ENCODE measurements around the gene MCCC1.

Gene MCCC1

DNA sequence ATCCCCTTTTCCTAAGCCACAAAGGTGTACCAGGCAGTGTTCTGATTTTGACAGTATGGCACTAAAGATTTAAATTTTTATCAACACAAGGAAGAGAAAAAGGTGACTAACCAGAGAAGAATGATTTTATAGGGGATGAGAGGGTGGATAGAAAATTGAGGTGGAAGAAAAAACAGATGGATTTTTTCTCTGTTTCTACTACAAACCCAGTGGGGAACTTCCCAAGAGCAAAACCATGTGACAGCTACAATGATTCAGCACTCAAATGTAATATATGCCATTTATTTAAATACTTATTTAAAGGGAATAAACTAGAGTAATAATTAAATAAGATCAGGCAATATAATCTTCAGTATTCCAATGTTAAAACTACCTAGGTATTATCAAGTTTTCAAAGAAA is 130.0 kb downstream of the MCCC1 start:
- TF ChIP-seq EZH2phosphoT487 (IDR thresholded peaks at IDR 0.05; ENCODE audit: borderline replicate concordance) (no peak), CTCF (conservative IDR thresholded peaks at IDR 0.05; ENCODE audit: low read length) (no peak)
- H3K9ac ChIP-seq (ENCODE audit: low read depth, low read length, poor library complexity, severe bottlenecking), result no peak overlapping the region
- H3K36me3 ChIP-seq (ENCODE audit: insufficient read depth, low read length), result peaks cover 4% of the 10 kb centered on the region
- no peaks in the 10 kb centered on the region for H3K9me2 ChIP-seq (replicated peaks; ENCODE audit: low read depth, low read length)
- H3K4me2 ChIP-seq (ENCODE audit: low read depth, low read length, poor library complexity, severe bottlenecking), result peak overlapping the region; percentile 40
- peaks cover 86% of the 10 kb centered on the region for H4K20me1 ChIP-seq (ENCODE audit: insufficient read depth, low read length, poor library complexity, severe bottlenecking)
- peaks cover 99% of the 10 kb centered on the region for H3K79me2 ChIP-seq (ENCODE audit: insufficient read depth, low read length)
- no peaks in the 10 kb centered on the region for H3K27me3 ChIP-seq (ENCODE audit: insufficient read depth, low read length, poor library complexity, severe bottlenecking)
- H3K4me3 ChIP-seq (ENCODE audit: low read length, poor library complexity, severe bottlenecking), result peak overlapping the region; percentile 17
- peaks cover 62% of the 10 kb centered on the region for H3K4me1 ChIP-seq (ENCODE audit: insufficient read depth, low read length, poor library complexity, severe bottlenecking)
- no peaks in the 10 kb centered on the region for H3K9me3 ChIP-seq (ENCODE audit: insufficient read depth, low read depth, low read length)
- no peak overlapping the region for H2AFZ ChIP-seq (ENCODE audit: low read length)
- no peaks in the 10 kb centered on the region for H3F3A ChIP-seq (ENCODE audit: low read depth)

DNA sequence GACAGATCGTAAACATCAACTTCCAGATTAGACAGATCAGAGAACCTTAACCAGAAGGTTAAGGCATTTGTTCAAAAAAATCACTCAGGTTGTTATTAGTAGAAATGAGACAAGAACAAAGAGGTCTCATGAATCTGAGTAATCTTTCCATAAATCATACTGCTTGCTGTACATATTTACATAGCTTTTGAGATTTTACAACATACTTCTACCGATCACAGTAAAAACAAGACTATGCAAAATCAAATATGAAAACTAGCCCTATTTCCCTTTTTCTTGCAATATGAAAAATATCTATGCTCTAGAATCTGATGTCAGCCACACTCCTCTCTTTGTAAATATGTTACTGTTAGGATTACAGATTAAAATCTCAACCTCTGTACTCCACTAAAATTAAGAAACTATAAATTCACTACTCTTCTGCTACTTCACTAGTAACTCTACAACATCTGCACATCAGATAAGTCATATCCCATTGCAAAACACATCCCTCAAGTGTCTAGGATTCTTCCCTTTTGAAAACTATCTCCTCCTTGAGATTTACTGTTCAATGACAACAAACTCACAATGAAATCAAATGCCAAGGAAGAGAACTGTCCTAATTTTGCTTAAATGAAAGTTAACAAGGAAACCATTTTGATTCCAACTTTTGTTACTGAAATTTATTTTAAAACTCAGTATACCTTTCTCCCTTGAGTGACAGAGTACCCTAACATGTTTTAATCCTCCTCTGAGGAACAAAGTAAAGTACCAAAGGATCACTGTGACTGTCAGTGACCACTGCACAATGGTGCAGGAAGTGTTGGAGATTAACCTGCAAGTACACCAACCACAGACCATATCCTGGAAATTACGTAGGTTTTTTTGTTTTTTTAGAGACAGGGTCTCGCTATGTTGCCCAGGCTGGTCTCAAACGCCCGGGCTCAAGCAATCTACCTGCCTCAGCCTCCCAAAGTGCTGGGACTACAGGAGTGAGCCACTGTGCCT is 131.8 kb downstream of the MCCC1 start:
- peak overlapping the region; percentile 41 for H3K4me3 ChIP-seq (ENCODE audit: low read length, poor library complexity, severe bottlenecking)
- peaks cover 21% of the 10 kb centered on the region for H3K36me3 ChIP-seq (ENCODE audit: insufficient read depth, low read length)
- H3K9me2 ChIP-seq (replicated peaks; ENCODE audit: low read depth, low read length), result no peaks in the 10 kb centered on the region
- H3K27me3 ChIP-seq (ENCODE audit: insufficient read depth, low read length, poor library complexity, severe bottlenecking), result no peaks in the 10 kb centered on the region
- H4K20me1 ChIP-seq (ENCODE audit: insufficient read depth, low read length, poor library complexity, severe bottlenecking), result peaks cover 80% of the 10 kb centered on the region
- H3F3A ChIP-seq (ENCODE audit: low read depth), result no peaks in the 10 kb centered on the region
- no peaks in the 10 kb centered on the region for H3K9me3 ChIP-seq (ENCODE audit: insufficient read depth, low read depth, low read length)
- TF ChIP-seq CTCF (conservative IDR thresholded peaks at IDR 0.05; ENCODE audit: low read length) (no peak), EZH2phosphoT487 (IDR thresholded peaks at IDR 0.05; ENCODE audit: borderline replicate concordance) (no peak)
- H3K9ac ChIP-seq (ENCODE audit: low read depth, low read length, poor library complexity, severe bottlenecking), result no peak overlapping the region
- peak overlapping the region; percentile 66 for H3K4me2 ChIP-seq (ENCODE audit: low read depth, low read length, poor library complexity, severe bottlenecking)
- peaks cover 59% of the 10 kb centered on the region for H3K4me1 ChIP-seq (ENCODE audit: insufficient read depth, low read length, poor library complexity, severe bottlenecking)
- H3K79me2 ChIP-seq (ENCODE audit: insufficient read depth, low read length), result peaks cover 99% of the 10 kb centered on the region
- no peak overlapping the region for H2AFZ ChIP-seq (ENCODE audit: low read length)

GRCh38 chr3:182965861-182966366 is 133.4 kb downstream of the MCCC1 start:
- Histone ChIP-seq H3K27me3 (ENCODE audit: insufficient read depth, low read length, poor library complexity, severe bottlenecking) (no peaks in the 10 kb centered on the region), H3K9me2 (replicated peaks; ENCODE audit: low read depth, low read length) (no peaks in the 10 kb centered on the region), H3K4me2 (ENCODE audit: low read depth, low read length, poor library complexity, severe bottlenecking) (peak overlapping the region; percentile 43), H4K20me1 (ENCODE audit: insufficient read depth, low read length, poor library complexity, severe bottlenecking) (peaks cover 72% of the 10 kb centered on the region), H3K9ac (ENCODE audit: low read depth, low read length, poor library complexity, severe bottlenecking) (peak overlapping the region; percentile 36), H3K9me3 (ENCODE audit: insufficient read depth, low read depth, low read length) (no peaks in the 10 kb centered on the region), H3K4me3 (ENCODE audit: low read length, poor library complexity, severe bottlenecking) (no peak overlapping the region), H2AFZ (ENCODE audit: low read length) (no peak overlapping the region), H3K4me1 (ENCODE audit: insufficient read depth, low read length, poor library complexity, severe bottlenecking) (peaks cover 52% of the 10 kb centered on the region), H3F3A (ENCODE audit: low read depth) (no peaks in the 10 kb centered on the region), H3K36me3 (ENCODE audit: insufficient read depth, low read length) (peaks cover 36% of the 10 kb centered on the region), H3K79me2 (ENCODE audit: insufficient read depth, low read length) (peaks cover 99% of the 10 kb centered on the region)
- TF ChIP-seq CTCF (conservative IDR thresholded peaks at IDR 0.05; ENCODE audit: low read length) (no peak), EZH2phosphoT487 (IDR thresholded peaks at IDR 0.05; ENCODE audit: borderline replicate concordance) (no peak)
